Neural crest cell (in vitro differentiated cells): ENCODE results near the gene LY9. TPM values are rescaled to one million over a fixed set of nuclear protein-coding genes. Genes with fewer than 3 reads are reported as not detected.

Source experiments
- DNase-seq: peaks from one replicate; pipeline ENCODE4 v3.0.0; 2021; ENCODE audit warnings: low read depth, mixed read lengths, low spot score
- H3K27ac Mint-ChIP-seq: one replicate; pipeline ENCODE4 v1.8.0; 2021; ENCODE audit warnings: mild to moderate bottlenecking, mixed read lengths; ENCODE audit not compliant: unreplicated experiment
- H3K27me3 Mint-ChIP-seq: 2 replicates; pipeline ENCODE4 v1.8.0; 2021; ENCODE audit warnings: low read depth, mild to moderate bottlenecking, mixed read lengths
- H3K36me3 Mint-ChIP-seq: 2 replicates; pipeline ENCODE4 v1.8.0; 2021; ENCODE audit warnings: low read depth, mild to moderate bottlenecking, mixed read lengths
- H3K4me1 Mint-ChIP-seq: 2 replicates; pipeline ENCODE4 v1.8.0; 2021; ENCODE audit warnings: mixed read lengths
- H3K4me3 Mint-ChIP-seq: one replicate; pipeline ENCODE4 v1.8.0; 2021; ENCODE audit warnings: mild to moderate bottlenecking, mixed read lengths
- H3K9me3 Mint-ChIP-seq: 2 replicates; pipeline ENCODE4 v1.8.0; 2021; ENCODE audit warnings: mixed read lengths
- CTCF ChIP-seq: fragments of 200-600 bp; sonication (generic); conservative IDR thresholded peaks from 2 replicates; pipeline ENCODE4 v1.5.0; 2021; ENCODE audit warnings: antibody characterized with exemption, mild to moderate bottlenecking
- total RNA-seq: library from RNA; stranded (reverse); gene quantifications from 2 replicates; pipeline ENCODE4 v1.2.1, GENCODE V29; 2021

The LY9 gene
- total RNA-seq, 1 donor from 2014 or later, result not detected

- no peaks in the 10 kb centered on the region for H3K36me3 Mint-ChIP-seq
- H3K9me3 Mint-ChIP-seq, result no peaks in the 10 kb centered on the region
- H3K4me1 Mint-ChIP-seq, result peaks cover 22% of the 10 kb centered on the region
- H3K27ac Mint-ChIP-seq, result peak overlapping the region; percentile 90
- no peak overlapping the region for H3K4me3 Mint-ChIP-seq
- no peak for DNase-seq
- no peaks in the 10 kb centered on the region for H3K27me3 Mint-ChIP-seq
- no peak for TF ChIP-seq CTCF
Observed at GRCh38 chr1:160837558-160838205, 41.7 kb downstream of the LY9 start.

- TF ChIP-seq CTCF, result no peak
- H3K9me3 Mint-ChIP-seq, result no peaks in the 10 kb centered on the region
- H3K27me3 Mint-ChIP-seq, result no peaks in the 10 kb centered on the region
- peaks cover 22% of the 10 kb centered on the region for H3K4me1 Mint-ChIP-seq
- no peak overlapping the region for H3K4me3 Mint-ChIP-seq
- DNase-seq, result no peak
- H3K27ac Mint-ChIP-seq, result no peak overlapping the region
- H3K36me3 Mint-ChIP-seq, result no peaks in the 10 kb centered on the region
Observed at GRCh38 chr1:160838888-160839287, 42.9 kb downstream of the LY9 start.

- Mint-ChIP-seq H3K4me1 (peaks cover 22% of the 10 kb centered on the region), H3K27ac (no peak overlapping the region), H3K27me3 (no peaks in the 10 kb centered on the region), H3K9me3 (no peaks in the 10 kb centered on the region), H3K36me3 (no peaks in the 10 kb centered on the region), H3K4me3 (no peak overlapping the region)
- TF ChIP-seq CTCF, result no peak
- DNase-seq, result no peak
Observed at GRCh38 chr1:160839746-160840145, 43.8 kb downstream of the LY9 start.

GRCh38 chr1:160841079-160841478 lies 45.1 kb downstream of the LY9 start:
- Mint-ChIP-seq H3K4me3 (no peak overlapping the region), H3K27ac (no peak overlapping the region), H3K4me1 (peaks cover 18% of the 10 kb centered on the region), H3K27me3 (no peaks in the 10 kb centered on the region), H3K36me3 (no peaks in the 10 kb centered on the region), H3K9me3 (no peaks in the 10 kb centered on the region)
- no peak for TF ChIP-seq CTCF
- DNase-seq, result no peak

- DNase-seq, result no peak
- H3K27ac Mint-ChIP-seq, result no peak overlapping the region
- peaks cover 8% of the 10 kb centered on the region for H3K27me3 Mint-ChIP-seq
- no peaks in the 10 kb centered on the region for H3K9me3 Mint-ChIP-seq
- no peaks in the 10 kb centered on the region for H3K4me1 Mint-ChIP-seq
- no peaks in the 10 kb centered on the region for H3K36me3 Mint-ChIP-seq
- H3K4me3 Mint-ChIP-seq, result no peak overlapping the region
- TF ChIP-seq CTCF, result no peak
Observed at GRCh38 chr1:160844447-160845232, 48.7 kb downstream of the LY9 start.
